ENCODE measurements around the gene TMEM126B.

TMEM126B gene

GRCh38 chr11:85682330-85683305 lies 54.2 kb downstream of the TMEM126B start:
- peak; percentile 9 for DNase-seq (ENCODE audit: low read depth)

GRCh38 chr11:85685125-85685819 lies 56.9 kb downstream of the TMEM126B start:
- no peak for DNase-seq (ENCODE audit: low read depth)

GRCh38 chr11:85685820-85686459 lies 57.5 kb downstream of the TMEM126B start, which contains the start of gene CCDC89:
TSS of gene CCDC89 (minus strand) at chr11:85686195. CDS start at chr11:85686130, 65 bp downstream.
- no peak for DNase-seq (ENCODE audit: low read depth)
